OCI-LY7 (cell line): ENCODE measurements around the gene ZDHHC14.

Source experiments
- EZH2phosphoT487 ChIP-seq: fragments of 200-600 bp; sonication (generic); IDR thresholded peaks from 2 replicates; pipeline ENCODE4 v1.6.1; 2018; ENCODE audit warnings: low read depth, borderline replicate concordance, mild to moderate bottlenecking, mixed run types, antibody characterized with exemption, low read length, moderate library complexity, mixed read lengths
- TF ChIP-seq, protein P1 (sequence below): fragments of 200-600 bp; sonication (generic); conservative IDR thresholded peaks from 2 replicates; pipeline ENCODE4 v1.5.1; 2014; ENCODE audit warnings: mild to moderate bottlenecking, antibody characterized with exemption, low read length, moderate library complexity, mixed read lengths

DNA sequence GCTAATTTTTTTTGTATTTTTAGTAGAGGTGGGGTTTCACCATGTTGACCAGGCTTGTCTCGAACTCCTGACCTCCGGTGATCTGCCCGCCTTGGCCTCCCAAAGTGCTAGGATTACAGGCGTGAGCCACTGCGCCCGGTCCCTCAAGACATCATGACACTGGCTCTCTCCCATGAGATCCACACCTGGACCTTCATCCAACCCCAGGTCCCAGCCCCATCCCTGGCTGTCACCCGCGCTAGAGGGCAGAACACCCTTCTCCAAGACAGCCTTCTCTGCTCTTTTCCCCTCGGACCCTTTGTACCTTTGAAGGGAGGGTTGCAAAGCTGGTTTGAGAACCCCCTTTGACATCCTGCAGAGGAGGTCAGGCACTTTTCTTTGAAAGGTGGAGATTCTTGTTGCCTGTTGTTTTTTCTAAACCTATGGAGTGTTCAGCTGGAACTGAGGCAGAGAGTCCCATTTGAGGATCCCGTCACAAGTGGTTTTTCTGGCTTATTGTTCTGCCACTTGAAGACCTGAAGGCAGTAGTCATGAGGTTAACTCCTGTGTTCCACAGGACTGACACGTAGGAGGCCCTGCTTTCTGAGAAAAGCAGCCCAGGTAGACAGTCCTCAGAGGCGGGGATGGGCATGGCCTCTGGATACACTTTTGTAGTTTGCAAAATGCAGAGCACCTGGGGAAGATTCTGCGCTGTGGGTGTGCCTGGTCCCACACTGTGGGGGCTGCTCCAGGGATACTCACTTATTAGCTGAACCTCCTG is 270.9 kb downstream of the ZDHHC14 start:
- TF ChIP-seq, protein P1, sequence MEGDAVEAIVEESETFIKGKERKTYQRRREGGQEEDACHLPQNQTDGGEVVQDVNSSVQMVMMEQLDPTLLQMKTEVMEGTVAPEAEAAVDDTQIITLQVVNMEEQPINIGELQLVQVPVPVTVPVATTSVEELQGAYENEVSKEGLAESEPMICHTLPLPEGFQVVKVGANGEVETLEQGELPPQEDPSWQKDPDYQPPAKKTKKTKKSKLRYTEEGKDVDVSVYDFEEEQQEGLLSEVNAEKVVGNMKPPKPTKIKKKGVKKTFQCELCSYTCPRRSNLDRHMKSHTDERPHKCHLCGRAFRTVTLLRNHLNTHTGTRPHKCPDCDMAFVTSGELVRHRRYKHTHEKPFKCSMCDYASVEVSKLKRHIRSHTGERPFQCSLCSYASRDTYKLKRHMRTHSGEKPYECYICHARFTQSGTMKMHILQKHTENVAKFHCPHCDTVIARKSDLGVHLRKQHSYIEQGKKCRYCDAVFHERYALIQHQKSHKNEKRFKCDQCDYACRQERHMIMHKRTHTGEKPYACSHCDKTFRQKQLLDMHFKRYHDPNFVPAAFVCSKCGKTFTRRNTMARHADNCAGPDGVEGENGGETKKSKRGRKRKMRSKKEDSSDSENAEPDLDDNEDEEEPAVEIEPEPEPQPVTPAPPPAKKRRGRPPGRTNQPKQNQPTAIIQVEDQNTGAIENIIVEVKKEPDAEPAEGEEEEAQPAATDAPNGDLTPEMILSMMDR = no peak
- TF ChIP-seq EZH2phosphoT487 = no peak
